ENCODE data around the gene PTPRU. TPM values are rescaled to one million over a fixed set of nuclear protein-coding genes. Genes with fewer than 3 reads are reported as not detected.

The PTPRU gene
- total RNA-seq, 4 donors from 2014 or later = 15.0 to 46.7 (median 29.0) TPM

DNA sequence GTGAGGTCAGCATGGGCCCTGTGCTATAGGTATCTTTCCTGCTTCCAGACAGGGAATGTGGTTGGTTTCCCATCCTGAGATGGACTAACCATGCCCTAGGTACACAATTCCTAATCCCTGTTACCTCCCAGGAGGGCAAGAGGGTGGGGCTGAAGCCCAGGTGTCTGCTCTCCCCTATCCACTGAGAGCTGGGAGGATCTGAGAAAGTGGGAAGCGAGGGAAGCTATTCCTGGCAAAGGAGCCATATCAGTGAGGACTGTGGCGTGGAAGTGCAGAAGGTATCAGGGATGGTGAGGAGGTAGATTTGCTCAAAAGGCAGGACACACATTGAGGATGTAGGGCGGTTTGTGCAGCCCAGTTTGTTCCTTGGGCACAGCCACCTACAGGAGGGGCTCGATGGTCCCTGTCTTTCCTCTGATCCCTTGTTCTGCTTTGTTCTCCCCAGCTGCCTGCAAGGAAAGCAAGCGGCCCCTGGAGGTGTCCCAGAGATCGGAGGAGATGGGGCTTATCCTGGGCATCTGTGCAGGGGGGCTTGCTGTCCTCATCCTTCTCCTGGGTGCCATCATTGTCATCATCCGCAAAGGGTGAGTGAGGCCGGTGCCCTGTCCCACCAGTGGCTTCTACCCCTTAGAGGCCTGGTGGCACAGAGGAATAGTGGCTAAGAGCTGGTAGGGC, 48.1 kb downstream of the PTPRU start:
- peaks cover 2% of the 10 kb centered on the region for H3K36me3 ChIP-seq
- H3K9me3 ChIP-seq = no peaks in the 10 kb centered on the region
- DNase-seq (ENCODE audit: low spot score in 2 of 2) = no peak
- no peak for TF ChIP-seq EP300 (IDR thresholded peaks at IDR 0.05)
- no peak overlapping the region for H3K4me3 ChIP-seq
- no peaks in the 10 kb centered on the region for H3K27me3 ChIP-seq
- H3K4me1 ChIP-seq = no peaks in the 10 kb centered on the region
- 91% methylated on average over 6 of the region's 8 CpGs for WGBS
- H3K27ac ChIP-seq = no peak overlapping the region

DNA sequence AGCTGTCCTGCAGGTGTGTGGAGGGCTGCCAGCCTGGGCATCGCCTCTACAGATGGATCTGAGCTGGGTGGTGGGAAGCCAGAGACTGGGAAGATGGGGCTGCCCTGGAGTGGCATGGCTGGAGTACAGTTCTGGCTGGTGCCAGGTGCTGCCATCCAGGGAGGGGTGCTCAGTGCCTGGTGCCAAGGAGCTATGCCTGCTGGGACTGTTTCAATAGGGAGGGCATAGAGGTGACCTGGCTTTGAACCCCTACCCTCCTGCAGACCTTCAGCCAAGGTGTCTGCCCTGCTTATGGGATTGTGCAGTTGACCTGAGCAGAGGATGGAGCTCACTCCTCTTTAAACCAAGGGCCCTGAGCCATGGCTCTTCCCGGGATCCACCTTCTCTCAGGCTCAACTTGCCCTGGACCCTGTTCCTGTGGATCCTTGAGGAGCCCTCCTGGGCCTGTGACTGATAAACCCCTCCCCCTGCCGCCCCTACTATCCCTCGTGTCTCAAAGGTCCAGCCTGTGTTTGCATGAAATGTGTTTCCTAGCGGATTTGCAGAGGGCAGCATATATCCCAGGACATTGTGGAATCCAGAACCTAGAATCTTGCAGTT, 48.7 kb downstream of the PTPRU start:
- H3K27me3 ChIP-seq = no peaks in the 10 kb centered on the region
- WGBS = 87% methylated on average over 5 of the region's 5 CpGs
- H3K27ac ChIP-seq = no peak overlapping the region
- TF ChIP-seq EP300 (IDR thresholded peaks at IDR 0.05) (no peak), POLR2AphosphoS5 (IDR thresholded peaks at IDR 0.05) (no peak), POLR2A (IDR thresholded peaks at IDR 0.05) (no peak)
- TF ChIP-seq, protein P1, sequence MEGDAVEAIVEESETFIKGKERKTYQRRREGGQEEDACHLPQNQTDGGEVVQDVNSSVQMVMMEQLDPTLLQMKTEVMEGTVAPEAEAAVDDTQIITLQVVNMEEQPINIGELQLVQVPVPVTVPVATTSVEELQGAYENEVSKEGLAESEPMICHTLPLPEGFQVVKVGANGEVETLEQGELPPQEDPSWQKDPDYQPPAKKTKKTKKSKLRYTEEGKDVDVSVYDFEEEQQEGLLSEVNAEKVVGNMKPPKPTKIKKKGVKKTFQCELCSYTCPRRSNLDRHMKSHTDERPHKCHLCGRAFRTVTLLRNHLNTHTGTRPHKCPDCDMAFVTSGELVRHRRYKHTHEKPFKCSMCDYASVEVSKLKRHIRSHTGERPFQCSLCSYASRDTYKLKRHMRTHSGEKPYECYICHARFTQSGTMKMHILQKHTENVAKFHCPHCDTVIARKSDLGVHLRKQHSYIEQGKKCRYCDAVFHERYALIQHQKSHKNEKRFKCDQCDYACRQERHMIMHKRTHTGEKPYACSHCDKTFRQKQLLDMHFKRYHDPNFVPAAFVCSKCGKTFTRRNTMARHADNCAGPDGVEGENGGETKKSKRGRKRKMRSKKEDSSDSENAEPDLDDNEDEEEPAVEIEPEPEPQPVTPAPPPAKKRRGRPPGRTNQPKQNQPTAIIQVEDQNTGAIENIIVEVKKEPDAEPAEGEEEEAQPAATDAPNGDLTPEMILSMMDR (IDR thresholded peaks at IDR 0.05) = no peak
- peaks cover 2% of the 10 kb centered on the region for H3K36me3 ChIP-seq
- no peaks in the 10 kb centered on the region for H3K4me1 ChIP-seq
- DNase-seq (ENCODE audit: low spot score in 2 of 2) = peak in 1 of 2 donors; percentile 69
- no peak overlapping the region for H3K4me3 ChIP-seq
- no peaks in the 10 kb centered on the region for H3K9me3 ChIP-seq

DNA sequence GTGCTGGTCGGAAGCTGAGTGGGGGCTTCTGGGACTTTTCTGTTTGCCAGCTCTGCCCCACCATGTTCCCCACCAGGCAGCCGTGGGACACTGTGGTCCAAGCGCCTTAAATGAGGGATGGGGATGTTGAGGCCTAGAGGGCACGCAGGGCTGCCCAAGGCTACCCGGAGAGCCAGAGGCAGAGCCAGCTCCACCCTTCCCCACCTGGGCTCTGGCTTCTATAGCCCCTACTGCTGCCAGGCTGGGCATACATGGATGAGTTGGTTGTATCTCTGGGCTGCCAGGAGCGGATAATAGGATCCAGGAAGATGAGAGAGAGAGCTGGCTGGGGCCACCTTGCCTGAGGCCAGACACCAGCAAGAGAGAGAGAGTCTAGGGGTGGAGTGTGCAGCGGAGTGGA, 49.4 kb downstream of the PTPRU start:
- Histone ChIP-seq H3K36me3 (peaks cover 2% of the 10 kb centered on the region), H3K4me1 (no peaks in the 10 kb centered on the region), H3K4me3 (no peak overlapping the region), H3K27ac (no peak overlapping the region), H3K27me3 (no peaks in the 10 kb centered on the region), H3K9me3 (no peaks in the 10 kb centered on the region)
- peak in 1 of 2 donors; percentile 35 for DNase-seq (ENCODE audit: low spot score in 2 of 2)
- TF ChIP-seq POLR2A (IDR thresholded peaks at IDR 0.05) = no peak
- TF ChIP-seq, protein P1 (IDR thresholded peaks at IDR 0.05) = no peak
- TF ChIP-seq POLR2AphosphoS5 (IDR thresholded peaks at IDR 0.05) = no peak
- TF ChIP-seq EP300 (IDR thresholded peaks at IDR 0.05) = no peak
- WGBS = 81% methylated on average over 7 of the region's 7 CpGs

DNA sequence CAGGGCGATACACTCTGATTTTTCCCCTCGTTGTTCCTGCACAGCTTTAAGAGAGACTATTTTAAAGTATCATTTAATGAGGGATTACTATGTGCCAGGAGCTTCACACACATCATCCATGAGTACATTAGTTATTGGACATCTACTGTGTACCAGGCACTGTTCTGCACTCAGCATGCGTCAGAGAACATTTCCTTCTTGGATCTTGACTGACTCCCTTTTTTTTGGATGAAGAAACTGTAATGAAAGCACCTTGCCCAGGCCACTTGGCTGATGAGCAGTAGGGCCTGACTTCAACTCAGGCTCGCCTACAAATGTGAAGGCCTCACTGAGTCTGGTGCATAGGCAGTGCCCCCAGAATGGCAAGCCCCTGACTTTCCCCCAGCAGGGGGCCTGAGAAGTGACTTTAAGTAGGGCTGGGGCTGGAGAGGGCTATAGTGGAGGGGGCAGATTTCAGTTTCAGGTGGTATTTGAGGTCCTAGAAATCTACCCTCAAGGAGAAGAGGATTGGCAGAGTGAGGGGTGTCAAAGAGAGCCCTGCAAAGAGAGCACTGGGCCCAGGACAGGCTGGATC, 50.0 kb downstream of the PTPRU start:
- Histone ChIP-seq H3K27me3 (no peaks in the 10 kb centered on the region), H3K27ac (no peak overlapping the region), H3K4me1 (no peaks in the 10 kb centered on the region), H3K4me3 (no peak overlapping the region), H3K9me3 (no peaks in the 10 kb centered on the region), H3K36me3 (peaks cover 2% of the 10 kb centered on the region)
- 89% methylated on average over 4 of the region's 4 CpGs for WGBS
- no peak for TF ChIP-seq POLR2AphosphoS5 (IDR thresholded peaks at IDR 0.05)
- no peak for TF ChIP-seq POLR2A (IDR thresholded peaks at IDR 0.05)
- peak in 1 of 2 donors; percentile 40 for DNase-seq (ENCODE audit: low spot score in 2 of 2)

DNA sequence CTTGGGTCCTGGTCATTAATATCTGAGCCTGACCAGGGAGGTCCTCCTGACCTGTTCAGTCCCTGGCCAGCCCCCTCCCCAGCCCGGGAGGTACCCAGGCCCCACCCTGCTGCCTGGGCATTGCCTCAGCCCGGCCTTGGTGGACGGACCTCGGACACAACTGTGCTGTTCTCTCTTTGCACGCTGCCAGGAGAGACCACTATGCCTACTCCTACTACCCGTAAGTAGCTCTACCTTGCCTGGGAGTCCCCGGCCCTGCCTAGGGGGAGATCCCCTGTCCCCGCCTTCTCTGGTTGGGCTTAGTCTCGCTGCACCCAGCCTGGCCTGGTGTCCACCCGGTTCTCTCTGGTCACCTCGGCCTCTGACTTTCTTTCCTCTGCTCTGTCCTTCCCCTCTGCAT, 53.2 kb downstream of the PTPRU start:
- peak in 1 of 2 donors; percentile 62 for DNase-seq (ENCODE audit: low spot score in 2 of 2)
- Histone ChIP-seq H3K27me3 (no peaks in the 10 kb centered on the region), H3K4me3 (no peak overlapping the region), H3K36me3 (peaks cover 2% of the 10 kb centered on the region), H3K9me3 (no peaks in the 10 kb centered on the region), H3K4me1 (no peaks in the 10 kb centered on the region), H3K27ac (no peak overlapping the region)
- 93% methylated on average over 7 of the region's 11 CpGs for WGBS
- no peak for TF ChIP-seq POLR2AphosphoS5 (IDR thresholded peaks at IDR 0.05)
- TF ChIP-seq EP300 (IDR thresholded peaks at IDR 0.05) = no peak
- TF ChIP-seq, protein P1 (IDR thresholded peaks at IDR 0.05) = no peak
- TF ChIP-seq POLR2A (IDR thresholded peaks at IDR 0.05) = no peak

DNA sequence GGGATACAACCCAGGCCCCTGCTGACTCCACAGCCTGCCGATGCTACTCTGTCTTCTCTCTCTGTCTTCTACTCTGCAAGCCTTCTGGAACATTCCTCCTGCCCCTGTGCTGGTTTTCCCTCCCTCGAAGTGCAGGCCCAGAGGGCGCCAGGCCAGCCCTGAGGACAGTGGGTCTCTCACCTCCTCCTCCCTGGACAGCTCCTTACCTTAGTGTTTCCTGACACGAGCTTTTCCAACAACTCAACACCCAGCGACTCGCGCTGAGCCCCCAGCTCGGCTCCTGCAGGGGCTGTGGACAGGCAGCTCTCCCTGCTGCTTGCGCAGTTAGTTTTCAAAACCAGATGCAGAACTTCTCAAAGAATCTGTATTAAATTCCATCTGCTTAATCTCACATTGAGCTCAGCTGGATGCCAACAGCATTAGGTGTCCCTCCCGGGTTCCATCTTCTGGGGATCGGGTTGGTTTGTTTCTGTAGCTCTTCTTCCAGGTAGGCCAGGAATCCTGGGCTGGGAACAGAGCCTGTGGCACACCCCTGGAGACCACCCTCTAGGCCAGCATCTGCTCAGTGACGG, 54.2 kb downstream of the PTPRU start:
- Histone ChIP-seq H3K4me1 (no peaks in the 10 kb centered on the region), H3K27ac (no peak overlapping the region), H3K9me3 (no peaks in the 10 kb centered on the region), H3K36me3 (no peaks in the 10 kb centered on the region), H3K4me3 (no peak overlapping the region), H3K27me3 (no peaks in the 10 kb centered on the region)
- 88% methylated on average over 12 of the region's 12 CpGs for whole genome bisulfite sequencing
- TF ChIP-seq, protein P1 (IDR thresholded peaks at IDR 0.05) = no peak
- no peak for TF ChIP-seq EP300 (IDR thresholded peaks at IDR 0.05)
- no peak for DNase-seq (ENCODE audit: low spot score in 2 of 2)

All from suprapubic skin (tissue), 4 donors.